Skeletal muscle tissue (tissue), 4 donors: ENCODE results near the gene PLIN1. TPM values are rescaled to one million over a fixed set of nuclear protein-coding genes. Genes with fewer than 3 reads are reported as not detected.
A peak's percentile ranks its signal among the peaks of the same experiment; 100 is the strongest.
"Not testable (repeated sequence)": the region's sequence is repeated elsewhere in the genome, so short reads cannot be mapped to it uniquely, and the experiment has no call there.

ENCODE experiments used
- H3K27ac ChIP-seq: one replicate; pipeline ENCODE4 v1.7.0; 2013; ENCODE audit warnings: mild to moderate bottlenecking, low read depth, low read length, inconsistent platforms
- H3K27me3 ChIP-seq, 3 donors: one replicate each; pipeline ENCODE4 v1.7.0; 2013; ENCODE audit warnings: low read length in 3 of 3; ENCODE audit not compliant: control insufficient read depth in 3 of 3, insufficient read depth in 3 of 3
- H3K36me3 ChIP-seq, 3 donors: one replicate each; pipeline ENCODE4 v1.7.0; 2013; ENCODE audit warnings: low read length in 3 of 3; ENCODE audit not compliant: control insufficient read depth in 3 of 3, insufficient read depth in 3 of 3
- H3K4me1 ChIP-seq, 3 donors: one replicate each; pipeline ENCODE4 v1.7.0; 2013; ENCODE audit warnings: low read length in 3 of 3, mild to moderate bottlenecking in 3 of 3; ENCODE audit not compliant: control insufficient read depth in 3 of 3, insufficient read depth in 3 of 3
- H3K4me3 ChIP-seq, 3 donors: one replicate each; pipeline ENCODE4 v1.7.0; 2013; ENCODE audit warnings: low read length in 3 of 3
- H3K9ac ChIP-seq, 3 donors: one replicate each; pipeline ENCODE4 v1.7.0; 2013; ENCODE audit warnings: low read length in 3 of 3, mild to moderate bottlenecking in 3 of 3, moderate library complexity in 2 of 3, low read depth in 1 of 3
- H3K9me3 ChIP-seq, 3 donors: one replicate each; pipeline ENCODE4 v1.7.0; 2013; ENCODE audit warnings: low read length in 3 of 3; ENCODE audit not compliant: control insufficient read depth in 3 of 3
- total RNA-seq: library from RNA; depleted of rRNA; stranded (reverse); fragments of >200 nt; gene quantifications from one replicate; pipeline ENCODE4 v1.2.3, GENCODE V29; 2014
- donor health status: Osteomylitis.

Gene PLIN1
- total RNA-seq, 1 donor from 2014 or later, result 39.7 TPM

GRCh38 chr15:89693091-89693490, 13.9 kb upstream of the PLIN1 start:
- Histone ChIP-seq H3K27me3 (no peaks in the 10 kb centered on the region), H3K36me3 (no peaks in the 10 kb centered on the region), H3K27ac (no peak overlapping the region), H3K9me3 (no peaks in the 10 kb centered on the region), H3K4me3 (no peak overlapping the region), H3K4me1 (peaks cover 4 to 13% (median 4%) of the 10 kb centered on the region in 3 donors), H3K9ac (no peak overlapping the region)

DNA sequence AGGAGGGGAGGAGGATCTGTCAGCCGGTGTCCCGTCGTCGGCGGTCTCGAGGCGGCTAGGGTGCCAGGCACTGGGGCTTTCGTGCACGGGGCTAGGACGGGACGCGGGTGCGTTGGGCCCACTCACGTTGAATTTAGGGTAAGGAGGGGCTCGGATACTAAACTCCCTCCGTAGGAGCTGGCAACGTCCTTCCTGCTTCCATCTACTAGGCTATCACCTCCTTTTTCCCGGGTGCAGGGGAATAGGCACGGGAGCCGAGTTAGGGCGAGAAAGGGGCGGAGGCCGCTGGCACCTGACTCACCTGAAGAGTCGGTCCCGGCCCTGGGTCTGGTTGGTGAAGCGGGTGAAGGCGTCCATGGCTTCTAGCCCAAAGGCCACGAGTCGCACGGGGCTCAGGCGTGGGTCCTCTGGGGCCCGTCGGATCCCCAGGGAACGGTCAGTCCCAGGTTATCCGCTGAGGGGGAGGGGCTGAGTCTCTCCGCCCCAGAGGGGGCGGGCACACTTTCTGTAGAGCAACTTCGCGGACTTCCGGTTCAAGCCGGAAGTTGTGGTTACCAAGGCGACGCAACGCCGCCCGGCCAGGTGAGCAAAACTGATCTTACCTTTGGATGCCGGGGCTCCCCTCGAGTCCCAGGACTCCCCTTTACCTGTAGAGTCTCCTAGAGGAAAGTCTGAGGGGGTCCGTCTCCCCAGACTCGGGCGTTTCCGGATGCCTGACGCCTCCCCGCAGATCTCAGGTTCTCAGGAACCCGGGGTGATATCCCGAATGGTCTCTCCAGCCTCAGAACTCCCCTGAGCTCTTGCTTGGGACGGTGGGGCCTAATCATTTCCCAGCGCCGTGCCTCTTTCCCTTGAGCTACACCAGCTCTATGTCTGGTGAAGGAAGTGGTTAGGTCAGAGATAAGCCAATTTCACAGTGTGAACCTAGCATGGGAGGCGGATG, 11.4 kb upstream of the PLIN1 start, which contains the start of the genes PEX11A and WDR93:
TSS of gene PEX11A (minus strand) at position 479 of the 943 bp plus-strand sequence. CDS start at position 357, 122 bp downstream.
TSS of gene WDR93 (plus strand) at position 536 of the 943 bp plus-strand sequence. CDS start 10,936 bp downstream, outside the sequence.
- Histone ChIP-seq H3K9me3 (no peaks in the 10 kb centered on the region), H3K27me3 (no peaks in the 10 kb centered on the region), H3K4me3 (peak within 1 kb of the TSS; percentile 92 to 95 (median 93)), H3K4me1 (peaks cover 4 to 13% (median 4%) of the 10 kb centered on the region in 3 donors), H3K36me3 (peaks cover 0 to 5% (median 0%) of the 10 kb centered on the region in 3 donors), H3K27ac (no peak within 1 kb of the TSS), H3K9ac (peak within 1 kb of the TSS; percentile 81 to 88 (median 85))

GRCh38 chr15:89689930-89690275, 10.7 kb upstream of the PLIN1 start:
- peaks cover 4 to 13% (median 4%) of the 10 kb centered on the region in 3 donors for H3K4me1 ChIP-seq
- H3K9ac ChIP-seq, result peak overlapping the region; percentile 81 to 88 (median 85)
- H3K27me3 ChIP-seq, H3K9me3 ChIP-seq, H3K27ac ChIP-seq, H3K36me3 ChIP-seq: not testable (repeated sequence)
- peak overlapping the region; percentile 92 to 95 (median 93) for H3K4me3 ChIP-seq

DNA sequence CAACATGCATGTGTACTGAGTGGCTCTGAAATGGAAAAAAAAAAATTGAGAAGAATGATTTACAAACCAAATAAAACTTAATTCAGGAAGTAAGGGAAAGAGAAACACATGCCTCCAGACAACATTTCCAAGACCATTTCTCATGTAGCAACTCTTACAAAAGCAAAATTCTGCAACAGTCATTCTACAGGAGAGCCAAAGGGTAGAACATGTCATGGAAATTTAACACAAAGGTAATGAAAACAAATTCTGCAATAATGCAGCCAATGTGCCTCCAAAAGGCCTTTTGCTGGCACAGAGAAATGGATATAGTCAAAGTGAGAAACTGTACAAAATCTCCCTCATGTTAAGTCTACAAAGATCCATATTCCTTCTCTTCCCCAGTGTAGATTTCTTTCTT, 7.4 kb upstream of the PLIN1 start:
- Histone ChIP-seq H3K4me3 (no peak overlapping the region), H3K9ac (no peak overlapping the region), H3K9me3 (no peaks in the 10 kb centered on the region), H3K27me3 (no peaks in the 10 kb centered on the region), H3K36me3 (peaks cover 0 to 14% (median 2%) of the 10 kb centered on the region in 3 donors), H3K27ac (no peak overlapping the region), H3K4me1 (peaks cover 4 to 13% (median 4%) of the 10 kb centered on the region in 3 donors)

DNA sequence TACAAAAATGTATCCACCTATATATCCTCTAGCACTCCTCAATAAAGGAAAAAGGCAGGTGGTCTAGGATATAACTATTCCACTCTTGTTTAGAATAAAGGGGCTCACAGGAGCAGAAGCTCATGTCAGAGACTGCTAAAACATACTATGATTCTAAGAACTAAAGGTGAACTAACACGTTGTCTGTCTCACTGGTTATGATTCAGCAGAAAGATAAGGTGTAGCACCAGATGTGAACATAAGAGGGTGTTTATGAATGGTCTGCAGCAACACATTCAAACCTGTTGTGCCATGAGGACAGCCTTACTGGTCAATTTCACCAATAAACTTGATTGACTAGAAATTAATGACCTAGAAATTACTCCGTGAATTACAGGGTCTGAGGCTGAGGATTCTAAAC, 6.8 kb upstream of the PLIN1 start:
- Histone ChIP-seq H3K27ac (no peak overlapping the region), H3K9ac (no peak overlapping the region), H3K27me3 (no peaks in the 10 kb centered on the region), H3K9me3 (no peaks in the 10 kb centered on the region), H3K36me3 (peaks cover 0 to 14% (median 2%) of the 10 kb centered on the region in 3 donors), H3K4me3 (no peak overlapping the region), H3K4me1 (peaks cover 7 to 16% (median 8%) of the 10 kb centered on the region in 3 donors)

- Histone ChIP-seq H3K9me3 (no peaks in the 10 kb centered on the region), H3K27me3 (no peaks in the 10 kb centered on the region), H3K4me1 (peaks cover 16 to 26% (median 23%) of the 10 kb centered on the region in 3 donors), H3K9ac (no peak overlapping the region), H3K27ac (peak overlapping the region; percentile 9), H3K4me3 (no peak overlapping the region), H3K36me3 (peaks cover 0 to 13% (median 2%) of the 10 kb centered on the region in 3 donors)
Measured at GRCh38 chr15:89681146-89681545, 2.0 kb upstream of the PLIN1 start.

- H3K9me3 ChIP-seq, result no peaks in the 10 kb centered on the region
- H3K4me3 ChIP-seq, result peak overlapping the region in 1 of 3 donors; percentile 34
- no peak overlapping the region for H3K9ac ChIP-seq
- no peaks in the 10 kb centered on the region for H3K27me3 ChIP-seq
- H3K4me1 ChIP-seq, result peaks cover 16 to 26% (median 23%) of the 10 kb centered on the region in 3 donors
- peak overlapping the region; percentile 9 for H3K27ac ChIP-seq
- H3K36me3 ChIP-seq, result peaks cover 0 to 8% (median 2%) of the 10 kb centered on the region in 3 donors
Measured at GRCh38 chr15:89680282-89680873, 1.2 kb upstream of the PLIN1 start.

DNA sequence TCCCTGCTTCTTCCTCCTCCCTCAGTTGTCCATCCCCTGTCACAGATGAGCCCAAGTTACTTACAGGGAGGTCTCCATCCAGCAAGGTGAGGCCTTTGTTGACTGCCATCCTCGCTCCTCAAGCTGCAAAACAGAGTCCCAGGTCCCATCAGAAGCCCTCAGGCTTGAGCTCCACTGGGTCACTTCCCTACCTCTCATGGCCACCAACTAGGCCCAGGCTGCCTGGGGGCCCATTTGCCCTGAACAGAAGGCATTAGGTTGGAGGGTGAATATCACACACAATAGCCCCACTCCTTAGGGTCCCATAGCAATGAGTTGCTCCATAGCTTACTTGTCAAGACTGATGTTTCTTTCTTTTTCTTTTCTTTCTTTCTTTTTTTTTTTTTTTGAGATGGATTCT, 1.8 kb downstream of the PLIN1 start:
- Histone ChIP-seq H3K36me3 (no peaks in the 10 kb centered on the region), H3K27ac (no peak overlapping the region), H3K4me1 (peaks cover 19 to 29% (median 25%) of the 10 kb centered on the region in 3 donors), H3K9ac (no peak overlapping the region), H3K27me3 (no peaks in the 10 kb centered on the region), H3K4me3 (no peak overlapping the region), H3K9me3 (no peaks in the 10 kb centered on the region)

GRCh38 chr15:89675606-89676005, 3.6 kb downstream of the PLIN1 start:
- H3K27ac ChIP-seq, result no peak overlapping the region
- H3K4me1 ChIP-seq, result peaks cover 12 to 22% (median 18%) of the 10 kb centered on the region in 3 donors
- H3K27me3 ChIP-seq, result no peaks in the 10 kb centered on the region
- no peaks in the 10 kb centered on the region for H3K9me3 ChIP-seq
- H3K4me3 ChIP-seq, result no peak overlapping the region
- no peak overlapping the region for H3K9ac ChIP-seq
- H3K36me3 ChIP-seq, result no peaks in the 10 kb centered on the region

DNA sequence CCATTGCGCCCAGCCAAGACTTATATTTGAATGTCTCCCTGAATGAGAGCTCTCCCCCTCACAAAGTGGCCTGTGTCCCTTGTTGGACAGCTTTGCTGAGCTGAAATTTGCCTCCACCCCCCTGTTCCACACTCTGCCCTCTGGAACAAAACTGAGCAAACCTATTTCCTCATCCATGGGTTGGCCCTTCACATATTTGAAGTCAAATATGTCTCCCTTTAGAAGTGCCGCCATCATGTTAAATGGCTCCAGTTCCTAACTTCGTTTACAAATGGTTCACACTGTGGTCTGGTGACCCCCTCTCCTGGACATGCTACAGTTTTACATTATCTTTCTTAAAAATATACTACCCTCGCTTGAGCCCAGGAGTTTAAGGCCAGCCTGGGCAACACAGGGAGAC, 4.6 kb downstream of the PLIN1 start:
- Histone ChIP-seq H3K9me3 (no peaks in the 10 kb centered on the region), H3K36me3 (no peaks in the 10 kb centered on the region), H3K4me1 (peaks cover 7 to 11% (median 9%) of the 10 kb centered on the region in 3 donors), H3K9ac (no peak overlapping the region), H3K4me3 (no peak overlapping the region), H3K27me3 (no peaks in the 10 kb centered on the region), H3K27ac (no peak overlapping the region)
